K562 (cell line): ENCODE measurements around the gene DAPK2. TPM values are rescaled to one million over a fixed set of nuclear protein-coding genes. Genes with fewer than 3 reads are reported as not detected.

Experiments used
- BCOR ChIP-seq: fragments of 450-650 bp; IDR thresholded peaks from 2 replicates; pipeline ENCODE4 v1.6.1; 2016
- CXXC5 ChIP-seq: fragments of 250-450 bp; sonication (Bioruptor Pico); IDR thresholded peaks from 2 replicates; pipeline ENCODE4 v1.8.0; 2022; ENCODE audit warnings: inconsistent platforms, mild to moderate bottlenecking, moderate library complexity
- FOSL1 ChIP-seq: fragments of 200-800 bp; sonication (Bioruptor generic); conservative IDR thresholded peaks from 2 replicates; pipeline ENCODE4 v1.6.1; 2016; ENCODE audit warnings: missing genetic modification characterization, missing compliant biosample characterization
- FOXA3 ChIP-seq, 2 experiments: fragments of 450-650 bp in 1 of 2; sonication (generic) in 1 of 2; formaldehyde crosslinking; IDR thresholded peaks in 1 of 2; conservative IDR thresholded peaks in 1 of 2; 2 replicates each; pipeline versions ENCODE4 v1.4.0 to v1.8.0; 2020 to 2022; ENCODE audit warnings: mild to moderate bottlenecking in 2 of 2, missing genetic modification reagents in 1 of 2
- MCM3 ChIP-seq: fragments of 450-650 bp; IDR thresholded peaks from 2 replicates; pipeline ENCODE4 v1.6.1; 2016
- MTA1 ChIP-seq: fragments of 450-650 bp; IDR thresholded peaks from 2 replicates; pipeline ENCODE4 v1.6.1; 2017; ENCODE audit warnings: borderline replicate concordance
- PHF8 ChIP-seq: fragments of 200-600 bp; sonication (generic); IDR thresholded peaks from 2 replicates; pipeline ENCODE4 v1.6.1; 2012; ENCODE audit warnings: mixed run types, mild to moderate bottlenecking, inconsistent platforms, low read length, moderate library complexity, borderline replicate concordance
- PTTG1 ChIP-seq: fragments of 450-650 bp; IDR thresholded peaks from 2 replicates; pipeline ENCODE4 v1.6.1; 2016; ENCODE audit warnings: low read depth, mild to moderate bottlenecking, missing genetic modification characterization, missing compliant biosample characterization
- RBM39 ChIP-seq: fragments of 200-400 bp; formaldehyde crosslinking; optimal IDR thresholded peaks from 2 replicates; pipeline ENCODE3; 2018; ENCODE audit warnings: low read depth, low read length
- RNF2 ChIP-seq: sonication (generic); IDR thresholded peaks from 2 replicates; pipeline ENCODE4 v1.6.1; 2016
- SMAD3 ChIP-seq: fragments of 450-650 bp; formaldehyde crosslinking; conservative IDR thresholded peaks from 2 replicates; pipeline ENCODE4 v1.4.0; 2020; ENCODE audit warnings: mild to moderate bottlenecking
- SMAD4 ChIP-seq: fragments of 250-450 bp; sonication (Bioruptor Pico); conservative IDR thresholded peaks from 2 replicates; pipeline ENCODE4 v1.8.0; 2021; ENCODE audit warnings: inconsistent platforms, mild to moderate bottlenecking, moderate library complexity
- SRSF1 ChIP-seq: fragments of 200-400 bp; formaldehyde crosslinking; IDR thresholded peaks from 2 replicates; pipeline ENCODE4 v1.6.1; 2017; ENCODE audit warnings: mild to moderate bottlenecking, low read depth, low read length, moderate library complexity
- STAG1 ChIP-seq: sonication (generic); formaldehyde crosslinking; IDR thresholded peaks from 2 replicates; pipeline ENCODE4 v1.5.0; 2020; ENCODE audit warnings: missing genetic modification reagents, borderline replicate concordance
- TEAD4 ChIP-seq, 2 experiments: sonication (generic) in 1 of 2; formaldehyde crosslinking in 1 of 2; IDR thresholded peaks; 2 replicates each; pipeline versions ENCODE4 v1.6.1 to v1.8.0; 2012 to 2022; ENCODE audit warnings: borderline replicate concordance in 1 of 2, inconsistent platforms in 1 of 2, low read length in 1 of 2, mild to moderate bottlenecking in 1 of 2, missing genetic modification reagents in 1 of 2
- TRIM24 ChIP-seq, 2 experiments: fragments of 450-650 bp; IDR thresholded peaks; 2 replicates each; pipeline ENCODE4 v1.6.1; 2016
- ZNF175 ChIP-seq: fragments of 200-800 bp; sonication (Bioruptor generic); IDR thresholded peaks from 2 replicates; pipeline ENCODE4 v1.6.1; 2016; ENCODE audit warnings: low read depth, mild to moderate bottlenecking, missing genetic modification characterization, missing compliant biosample characterization
- ZSCAN32 ChIP-seq: fragments of 450-650 bp; formaldehyde crosslinking; IDR thresholded peaks from 2 replicates; pipeline ENCODE4 v1.4.0; 2020; ENCODE audit warnings: mild to moderate bottlenecking, moderate library complexity
- polyA plus RNA-seq, 8 experiments: library from polyadenylated mRNA; depleted of rRNA in 4 of 8; stranded (reverse) in 5 of 8; unstranded in 3 of 8; fragments of >200 nt; fragmentation: Nextera tagmentation in 2 of 8; fragmentation: Illumina TruSeq in 1 of 8; extraction: Ambion mirVana in 2 of 8; extraction: Trizol in 1 of 8; gene quantifications; 2 replicates each; pipeline versions ENCODE4 v1.2.1 to v1.2.3, GENCODE V29; 2011 to 2014; ENCODE audit warnings: inconsistent platforms in 1 of 8, missing spikeins in 1 of 8
- total RNA-seq, 7 experiments: library from RNA; depleted of rRNA in 6 of 7; stranded (reverse); fragments of >200 nt in 6 of 7; fragmentation: Illumina TruSeq in 2 of 7; extraction: Trizol in 2 of 7; gene quantifications; 2 replicates each; pipeline versions ENCODE4 v1.2.1 to v1.2.3, GENCODE V29; 2011 to 2021; ENCODE audit warnings: low replicate concordance in 1 of 7
- TF ChIP-seq, protein P1 (sequence below), 2 experiments: fragments of 450-650 bp; IDR thresholded peaks; 2 replicates each; pipeline ENCODE4 v1.6.1; 2018; ENCODE audit warnings: mild to moderate bottlenecking in 2 of 2, low read depth in 1 of 2; ENCODE audit not compliant: partially characterized antibody in 2 of 2
- TF ChIP-seq, protein P2 (sequence below): fragments of 250-450 bp; sonication (Bioruptor Pico); IDR thresholded peaks from 2 replicates; pipeline ENCODE4 v1.5.0; 2021
- TF ChIP-seq, protein P3 (sequence below): fragments of 250-450 bp; sonication (Bioruptor Pico); IDR thresholded peaks from 2 replicates; pipeline ENCODE4 v1.9.0; 2021; ENCODE audit warnings: mild to moderate bottlenecking, inconsistent platforms

The DAPK2 gene
- total and polyA plus RNA-seq, 9 of the 15 experiments (the other 6 are each of a cell fraction or from before 2014, with no cell fraction given) = 0.14 to 5.2 (median 2.2) TPM

DNA sequence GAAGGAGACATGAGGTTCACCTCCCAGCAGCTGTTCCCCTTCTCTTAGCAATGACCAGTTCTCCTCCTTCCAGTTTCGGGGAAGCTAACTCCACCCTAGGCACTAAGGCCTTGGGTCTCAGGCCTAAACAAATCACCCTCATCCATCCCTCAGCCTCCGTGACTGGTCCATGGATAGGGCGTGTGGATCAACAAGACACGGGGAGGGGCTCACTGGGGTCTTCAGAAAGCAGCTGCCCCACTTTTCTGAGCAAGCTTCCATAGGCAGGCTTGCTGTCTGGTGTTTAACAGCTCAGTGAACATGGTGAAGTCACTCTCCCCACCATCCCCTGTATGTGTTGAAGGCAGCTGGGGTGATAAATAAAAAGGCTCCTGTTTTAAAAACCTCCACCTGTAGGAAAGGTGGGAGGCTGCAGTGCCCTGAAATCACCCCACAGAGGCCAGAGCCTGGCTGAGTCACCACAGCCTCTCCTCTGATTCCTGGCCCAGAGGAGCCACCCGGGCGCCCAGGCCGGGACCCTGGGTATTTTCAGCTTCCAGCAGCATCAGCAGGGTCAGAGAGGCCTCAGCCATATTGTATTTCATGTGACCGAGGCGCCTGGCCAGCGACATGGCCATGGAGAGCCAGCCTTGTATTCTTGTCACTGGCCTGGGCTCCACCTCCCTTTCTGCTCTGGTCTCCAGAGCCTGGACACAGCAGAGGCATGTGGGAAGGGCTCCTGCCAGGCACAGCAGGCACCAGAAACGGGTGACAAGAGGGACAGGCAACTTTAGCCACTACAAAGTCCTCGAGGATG lies 152.2 kb downstream of the DAPK2 start (continued):
- TF ChIP-seq, protein P1, sequence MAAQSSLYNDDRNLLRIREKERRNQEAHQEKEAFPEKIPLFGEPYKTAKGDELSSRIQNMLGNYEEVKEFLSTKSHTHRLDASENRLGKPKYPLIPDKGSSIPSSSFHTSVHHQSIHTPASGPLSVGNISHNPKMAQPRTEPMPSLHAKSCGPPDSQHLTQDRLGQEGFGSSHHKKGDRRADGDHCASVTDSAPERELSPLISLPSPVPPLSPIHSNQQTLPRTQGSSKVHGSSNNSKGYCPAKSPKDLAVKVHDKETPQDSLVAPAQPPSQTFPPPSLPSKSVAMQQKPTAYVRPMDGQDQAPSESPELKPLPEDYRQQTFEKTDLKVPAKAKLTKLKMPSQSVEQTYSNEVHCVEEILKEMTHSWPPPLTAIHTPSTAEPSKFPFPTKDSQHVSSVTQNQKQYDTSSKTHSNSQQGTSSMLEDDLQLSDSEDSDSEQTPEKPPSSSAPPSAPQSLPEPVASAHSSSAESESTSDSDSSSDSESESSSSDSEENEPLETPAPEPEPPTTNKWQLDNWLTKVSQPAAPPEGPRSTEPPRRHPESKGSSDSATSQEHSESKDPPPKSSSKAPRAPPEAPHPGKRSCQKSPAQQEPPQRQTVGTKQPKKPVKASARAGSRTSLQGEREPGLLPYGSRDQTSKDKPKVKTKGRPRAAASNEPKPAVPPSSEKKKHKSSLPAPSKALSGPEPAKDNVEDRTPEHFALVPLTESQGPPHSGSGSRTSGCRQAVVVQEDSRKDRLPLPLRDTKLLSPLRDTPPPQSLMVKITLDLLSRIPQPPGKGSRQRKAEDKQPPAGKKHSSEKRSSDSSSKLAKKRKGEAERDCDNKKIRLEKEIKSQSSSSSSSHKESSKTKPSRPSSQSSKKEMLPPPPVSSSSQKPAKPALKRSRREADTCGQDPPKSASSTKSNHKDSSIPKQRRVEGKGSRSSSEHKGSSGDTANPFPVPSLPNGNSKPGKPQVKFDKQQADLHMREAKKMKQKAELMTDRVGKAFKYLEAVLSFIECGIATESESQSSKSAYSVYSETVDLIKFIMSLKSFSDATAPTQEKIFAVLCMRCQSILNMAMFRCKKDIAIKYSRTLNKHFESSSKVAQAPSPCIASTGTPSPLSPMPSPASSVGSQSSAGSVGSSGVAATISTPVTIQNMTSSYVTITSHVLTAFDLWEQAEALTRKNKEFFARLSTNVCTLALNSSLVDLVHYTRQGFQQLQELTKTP (IDR thresholded peaks at IDR 0.05; ENCODE audit: low read depth in 1 of 2, partially characterized antibody in 2 of 2) = no peak
- 0 out of 2 replicates have a peak, but pooled peaks have one; percentile 23 for TF ChIP-seq CXXC5 (CRISPR knock-in tag)
- 0 out of 2 replicates have a peak, but pooled peaks have one; percentile 6 for TF ChIP-seq SMAD3 (CRISPR knock-in tag)
- no peak for TF ChIP-seq ZNF175
- TF ChIP-seq TRIM24 (IDR thresholded peaks at IDR 0.05) = no peak
- TF ChIP-seq, protein P2, sequence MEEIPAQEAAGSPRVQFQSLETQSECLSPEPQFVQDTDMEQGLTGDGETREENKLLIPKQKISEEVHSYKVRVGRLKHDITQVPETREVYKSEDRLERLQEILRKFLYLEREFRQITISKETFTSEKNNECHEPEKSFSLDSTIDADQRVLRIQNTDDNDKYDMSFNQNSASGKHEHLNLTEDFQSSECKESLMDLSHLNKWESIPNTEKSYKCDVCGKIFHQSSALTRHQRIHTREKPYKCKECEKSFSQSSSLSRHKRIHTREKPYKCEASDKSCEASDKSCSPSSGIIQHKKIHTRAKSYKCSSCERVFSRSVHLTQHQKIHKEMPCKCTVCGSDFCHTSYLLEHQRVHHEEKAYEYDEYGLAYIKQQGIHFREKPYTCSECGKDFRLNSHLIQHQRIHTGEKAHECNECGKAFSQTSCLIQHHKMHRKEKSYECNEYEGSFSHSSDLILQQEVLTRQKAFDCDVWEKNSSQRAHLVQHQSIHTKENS (CRISPR knock-in tag) = no peak
- TF ChIP-seq SRSF1 = no peak
- no peak for TF ChIP-seq MCM3
- no peak for TF ChIP-seq RNF2
- TF ChIP-seq FOXA3 (CRISPR knock-in tag; conservative IDR thresholded peaks at IDR 0.05 in 1 of 2, IDR thresholded peaks at IDR 0.05 in 1 of 2) = no peak
- TF ChIP-seq ZSCAN32 (CRISPR knock-in tag) = no peak
- no peak for TF ChIP-seq TEAD4 (IDR thresholded peaks at IDR 0.05; ENCODE audit: low read length)
- TF ChIP-seq TEAD4 (CRISPR knock-in tag; IDR thresholded peaks at IDR 0.05; ENCODE audit: borderline replicate concordance) = no peak
- TF ChIP-seq RBM39 = no peak
- TF ChIP-seq SMAD4 = no peak
- no peak for TF ChIP-seq FOSL1
- TF ChIP-seq BCOR = no peak
- TF ChIP-seq MTA1 = no peak
- TF ChIP-seq, protein P3, sequence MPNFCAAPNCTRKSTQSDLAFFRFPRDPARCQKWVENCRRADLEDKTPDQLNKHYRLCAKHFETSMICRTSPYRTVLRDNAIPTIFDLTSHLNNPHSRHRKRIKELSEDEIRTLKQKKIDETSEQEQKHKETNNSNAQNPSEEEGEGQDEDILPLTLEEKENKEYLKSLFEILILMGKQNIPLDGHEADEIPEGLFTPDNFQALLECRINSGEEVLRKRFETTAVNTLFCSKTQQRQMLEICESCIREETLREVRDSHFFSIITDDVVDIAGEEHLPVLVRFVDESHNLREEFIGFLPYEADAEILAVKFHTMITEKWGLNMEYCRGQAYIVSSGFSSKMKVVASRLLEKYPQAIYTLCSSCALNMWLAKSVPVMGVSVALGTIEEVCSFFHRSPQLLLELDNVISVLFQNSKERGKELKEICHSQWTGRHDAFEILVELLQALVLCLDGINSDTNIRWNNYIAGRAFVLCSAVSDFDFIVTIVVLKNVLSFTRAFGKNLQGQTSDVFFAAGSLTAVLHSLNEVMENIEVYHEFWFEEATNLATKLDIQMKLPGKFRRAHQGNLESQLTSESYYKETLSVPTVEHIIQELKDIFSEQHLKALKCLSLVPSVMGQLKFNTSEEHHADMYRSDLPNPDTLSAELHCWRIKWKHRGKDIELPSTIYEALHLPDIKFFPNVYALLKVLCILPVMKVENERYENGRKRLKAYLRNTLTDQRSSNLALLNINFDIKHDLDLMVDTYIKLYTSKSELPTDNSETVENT (CRISPR knock-in tag) = no peak
- TF ChIP-seq PHF8 = no peak
- no peak for TF ChIP-seq STAG1 (CRISPR knock-in tag)
- no peak for TF ChIP-seq PTTG1
